SK-N-SH (cell line): Measurements from ENCODE around the gene NANS. TPM values are rescaled to one million over a fixed set of nuclear protein-coding genes. Genes with fewer than 3 reads are reported as not detected.

Source experiments
- CTCF ChIA-PET: fragments of 300-600, 350-600 bp; formaldehyde crosslinking; extraction: SDS; loops from one replicate; lab custom pipeline; 2021; lab: Yijun Ruan, JAX
- POLR2A ChIA-PET: fragments of 350-600 bp; sonication (Branson Sonifier 250); formaldehyde crosslinking; extraction: SDS; loops from one replicate; lab custom pipeline; 2020; ENCODE audit warnings: antibody characterized with exemption, inconsistent platforms; lab: Yijun Ruan, JAX
- DNase-seq: peaks from one replicate; pipeline ENCODE4 v3.0.0; 2012
- H2AFZ ChIP-seq: fragments of 200-600 bp; sonication (generic); 2 replicates; pipeline ENCODE4 v1.8.1; 2016; ENCODE audit warnings: antibody characterized with exemption, mild to moderate bottlenecking, low read depth
- H3F3A ChIP-seq: fragments of 200-600 bp; sonication (generic); replicated peaks from 2 replicates; pipeline ENCODE3; 2016; ENCODE audit warnings: antibody characterized with exemption, mild to moderate bottlenecking; ENCODE audit not compliant: insufficient read depth
- H3K27ac ChIP-seq, 2 experiments: fragments of 200-500 bp in 1 of 2; fragments of 200-600 bp in 1 of 2; sonication (Bioruptor generic) in 1 of 2; sonication (generic), shearing (Covaris generic) in 1 of 2; 2 replicates each; pipeline versions ENCODE4 v1.5.1 to v1.6.1; 2014 to 2016; ENCODE audit warnings: low read depth in 2 of 2, inconsistent platforms in 1 of 2, low read length in 1 of 2, mild to moderate bottlenecking in 1 of 2, mixed read lengths in 1 of 2
- H3K27me3 ChIP-seq: fragments of 200-600 bp; sonication (generic), shearing (Covaris generic); 2 replicates; pipeline ENCODE4 v1.6.1; 2016; ENCODE audit warnings: mixed run types; ENCODE audit not compliant: insufficient read depth
- H3K36me3 ChIP-seq, 2 experiments: fragments of 200-500 bp in 1 of 2; fragments of 200-600 bp in 1 of 2; sonication (Bioruptor generic) in 1 of 2; sonication (generic) in 1 of 2; replicated peaks in 1 of 2; 2 replicates each; pipeline versions ENCODE3 to v1.5.1; 2014 to 2016; ENCODE audit warnings: low read length in 1 of 2, mild to moderate bottlenecking in 1 of 2; ENCODE audit not compliant: insufficient read depth in 2 of 2, control insufficient read depth in 1 of 2
- H3K4me1 ChIP-seq, 2 experiments: fragments of 200-500 bp in 1 of 2; fragments of 200-600 bp in 1 of 2; sonication (Bioruptor generic) in 1 of 2; sonication (generic), shearing (Covaris generic) in 1 of 2; 2 replicates each; pipeline versions ENCODE4 v1.5.1 to v1.6.1; 2014 to 2016; ENCODE audit warnings: low read depth in 1 of 2, low read length in 1 of 2, mixed run types in 1 of 2; ENCODE audit not compliant: insufficient read depth in 2 of 2, control insufficient read depth in 1 of 2
- H3K4me2 ChIP-seq: fragments of 200-600 bp; sonication (generic), shearing (Covaris generic); 2 replicates; pipeline ENCODE4 v1.6.1; 2017; ENCODE audit warnings: mixed run types
- H3K4me3 ChIP-seq, 2 experiments: fragments of 200-500 bp in 1 of 2; fragments of 200-600 bp in 1 of 2; sonication (Bioruptor generic) in 1 of 2; sonication (generic), shearing (Covaris generic) in 1 of 2; 2 replicates each; pipeline versions ENCODE4 v1.5.1 to v1.8.1; 2014 to 2016; ENCODE audit warnings: low read depth in 2 of 2, inconsistent platforms in 1 of 2, low read length in 1 of 2, mild to moderate bottlenecking in 1 of 2, mixed read lengths in 1 of 2, moderate library complexity in 1 of 2
- H3K79me2 ChIP-seq: fragments of 200-600 bp; sonication (generic); 2 replicates; pipeline ENCODE4 v1.8.1; 2017; ENCODE audit warnings: mild to moderate bottlenecking; ENCODE audit not compliant: insufficient read depth
- H3K9ac ChIP-seq: fragments of 200-600 bp; sonication (generic); 2 replicates; pipeline ENCODE4 v1.6.1; 2017; ENCODE audit warnings: mixed run types
- H3K9me2 ChIP-seq: fragments of 200-600 bp; sonication (generic); 2 replicates; pipeline ENCODE4 v1.6.1; 2017; ENCODE audit warnings: mixed run types
- H3K9me3 ChIP-seq: fragments of 200-600 bp; sonication (generic); 2 replicates; pipeline ENCODE4 v1.6.1; 2017; ENCODE audit warnings: mixed run types, mild to moderate bottlenecking, moderate library complexity
- H4K20me1 ChIP-seq: fragments of 200-600 bp; sonication (generic); 2 replicates; pipeline ENCODE4 v1.6.1; 2017; ENCODE audit warnings: mild to moderate bottlenecking, mixed run types; ENCODE audit not compliant: insufficient read depth
- CHD2 ChIP-seq: fragments of 150-350 bp; IDR thresholded peaks from 2 replicates; pipeline ENCODE4 v1.6.1; 2018; ENCODE audit warnings: low read length; ENCODE audit not compliant: partially characterized antibody
- ELF1 ChIP-seq: IDR thresholded peaks from 2 replicates; pipeline ENCODE4 v1.4.0; 2012
- EZH2phosphoT487 ChIP-seq: fragments of 200-600 bp; sonication (generic); IDR thresholded peaks from 2 replicates; pipeline ENCODE4 v1.6.1; 2017; ENCODE audit warnings: low read depth, mixed run types, mild to moderate bottlenecking, antibody characterized with exemption, moderate library complexity, borderline replicate concordance
- FOSL2 ChIP-seq: IDR thresholded peaks from 2 replicates; pipeline ENCODE4 v1.4.0; 2012; ENCODE audit warnings: low read depth, mild to moderate bottlenecking, moderate library complexity, borderline replicate concordance
- FOXM1 ChIP-seq: IDR thresholded peaks from 2 replicates; pipeline ENCODE4 v1.4.0; 2012; ENCODE audit warnings: low read depth, mild to moderate bottlenecking
- GABPA ChIP-seq: IDR thresholded peaks from 2 replicates; pipeline ENCODE4 v1.4.0; 2012; ENCODE audit warnings: low read depth, mild to moderate bottlenecking
- JUND ChIP-seq: IDR thresholded peaks from 2 replicates; pipeline ENCODE4 v1.4.0; 2012
- MEF2A ChIP-seq: IDR thresholded peaks from 2 replicates; pipeline ENCODE4 v1.4.0; 2012; ENCODE audit warnings: low read depth, borderline replicate concordance
- NFIC ChIP-seq: IDR thresholded peaks from 2 replicates; pipeline ENCODE4 v1.4.0; 2012; ENCODE audit warnings: borderline replicate concordance
- NRF1 ChIP-seq: IDR thresholded peaks from 2 replicates; pipeline ENCODE4 v1.6.1; 2012; ENCODE audit warnings: low read depth, mild to moderate bottlenecking, low read length
- POLR2AphosphoS5 ChIP-seq: IDR thresholded peaks from 2 replicates; pipeline ENCODE4 v1.6.1; 2012; ENCODE audit warnings: low read depth, low read length
- RCOR1 ChIP-seq: fragments of 150-350 bp; IDR thresholded peaks from 2 replicates; pipeline ENCODE4 v1.6.1; 2017; ENCODE audit warnings: antibody characterized with exemption, low read length
- SIN3A ChIP-seq: IDR thresholded peaks from 2 replicates; pipeline ENCODE4 v1.6.1; 2012; ENCODE audit warnings: low read depth, mild to moderate bottlenecking, low read length, moderate library complexity, borderline replicate concordance
- TAF1 ChIP-seq: IDR thresholded peaks from 2 replicates; pipeline ENCODE4 v1.6.1; 2012; ENCODE audit warnings: low read depth, mild to moderate bottlenecking, low read length, moderate library complexity, borderline replicate concordance
- TEAD4 ChIP-seq: IDR thresholded peaks from 2 replicates; pipeline ENCODE4 v1.4.0; 2012; ENCODE audit warnings: mild to moderate bottlenecking, borderline replicate concordance; ENCODE audit not compliant: insufficient read depth
- YY1 ChIP-seq: IDR thresholded peaks from 2 replicates; pipeline ENCODE4 v1.4.0; 2012; ENCODE audit warnings: low read depth, mild to moderate bottlenecking
- WGBS: methylation state at CpG from one replicate; pipeline ENCODE4 v1.1.6; 2017; ENCODE audit warnings: low lambda C conversion rate; 5-methylcytosine and 5-hydroxymethylcytosine counted together
- polyA plus RNA-seq, 3 experiments: library from polyadenylated mRNA; depleted of rRNA; stranded (reverse); fragments of >200 nt; gene quantifications; 2 replicates each; pipeline ENCODE4 v1.2.3, GENCODE V29; 2012
- TF ChIP-seq, protein P1 (sequence below): IDR thresholded peaks from 2 replicates; pipeline ENCODE4 v1.4.0; 2012; ENCODE audit warnings: low read depth, borderline replicate concordance
- TF ChIP-seq, protein P2 (sequence below): fragments of 200-600 bp; sonication (generic); IDR thresholded peaks from 2 replicates; pipeline ENCODE4 v1.6.1; 2017; ENCODE audit warnings: antibody characterized with exemption, mild to moderate bottlenecking, moderate library complexity
- TF ChIP-seq, protein P3 (sequence below): fragments of 150-350 bp; IDR thresholded peaks from 2 replicates; pipeline ENCODE4 v1.6.1; 2016; ENCODE audit warnings: mild to moderate bottlenecking, low read depth, low read length
- TF ChIP-seq, protein P4 (sequence below): IDR thresholded peaks from 2 replicates; pipeline ENCODE4 v1.4.0; 2012; ENCODE audit warnings: low read depth, borderline replicate concordance

Gene NANS
- polyA plus RNA-seq, 1 of the 3 experiments (the other 2 are of a cell fraction), result 61.3 TPM

DNA sequence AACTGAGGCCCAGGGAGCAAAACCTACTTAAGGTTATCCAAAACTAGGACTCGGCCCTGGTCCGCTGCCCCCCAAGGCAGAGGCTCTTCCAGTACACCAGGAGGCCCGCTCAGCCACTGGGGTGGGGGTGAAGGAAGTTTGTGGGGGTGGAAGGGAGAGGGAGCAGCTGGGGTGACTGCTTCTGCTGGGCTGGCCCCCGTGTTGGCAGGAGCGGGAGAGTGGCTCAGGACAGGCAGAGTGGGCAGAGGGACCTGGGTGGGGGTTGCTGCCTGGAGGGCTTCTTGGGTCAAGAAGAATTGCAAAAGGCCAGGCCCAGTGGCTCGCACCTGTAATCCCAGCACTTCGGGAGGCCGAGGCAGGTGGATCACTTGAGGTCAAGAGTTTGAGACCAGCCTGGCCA, 70.7 kb downstream of the NANS start:
- no peaks in the 10 kb centered on the region for H3K79me2 ChIP-seq
- no peaks in the 10 kb centered on the region for H3F3A ChIP-seq
- DNase-seq, result no peak
- H3K9me2 ChIP-seq, result no peaks in the 10 kb centered on the region
- H3K4me1 ChIP-seq, result no peaks in the 10 kb centered on the region
- no peaks in the 10 kb centered on the region for H3K36me3 ChIP-seq
- CTCF ChIA-PET, result no interaction called here
- no peak overlapping the region for H3K9ac ChIP-seq
- H3K9me3 ChIP-seq, result no peaks in the 10 kb centered on the region
- TF ChIP-seq, protein P1, sequence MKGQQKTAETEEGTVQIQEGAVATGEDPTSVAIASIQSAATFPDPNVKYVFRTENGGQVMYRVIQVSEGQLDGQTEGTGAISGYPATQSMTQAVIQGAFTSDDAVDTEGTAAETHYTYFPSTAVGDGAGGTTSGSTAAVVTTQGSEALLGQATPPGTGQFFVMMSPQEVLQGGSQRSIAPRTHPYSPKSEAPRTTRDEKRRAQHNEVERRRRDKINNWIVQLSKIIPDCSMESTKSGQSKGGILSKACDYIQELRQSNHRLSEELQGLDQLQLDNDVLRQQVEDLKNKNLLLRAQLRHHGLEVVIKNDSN, result no peak
- TF ChIP-seq, protein P2, sequence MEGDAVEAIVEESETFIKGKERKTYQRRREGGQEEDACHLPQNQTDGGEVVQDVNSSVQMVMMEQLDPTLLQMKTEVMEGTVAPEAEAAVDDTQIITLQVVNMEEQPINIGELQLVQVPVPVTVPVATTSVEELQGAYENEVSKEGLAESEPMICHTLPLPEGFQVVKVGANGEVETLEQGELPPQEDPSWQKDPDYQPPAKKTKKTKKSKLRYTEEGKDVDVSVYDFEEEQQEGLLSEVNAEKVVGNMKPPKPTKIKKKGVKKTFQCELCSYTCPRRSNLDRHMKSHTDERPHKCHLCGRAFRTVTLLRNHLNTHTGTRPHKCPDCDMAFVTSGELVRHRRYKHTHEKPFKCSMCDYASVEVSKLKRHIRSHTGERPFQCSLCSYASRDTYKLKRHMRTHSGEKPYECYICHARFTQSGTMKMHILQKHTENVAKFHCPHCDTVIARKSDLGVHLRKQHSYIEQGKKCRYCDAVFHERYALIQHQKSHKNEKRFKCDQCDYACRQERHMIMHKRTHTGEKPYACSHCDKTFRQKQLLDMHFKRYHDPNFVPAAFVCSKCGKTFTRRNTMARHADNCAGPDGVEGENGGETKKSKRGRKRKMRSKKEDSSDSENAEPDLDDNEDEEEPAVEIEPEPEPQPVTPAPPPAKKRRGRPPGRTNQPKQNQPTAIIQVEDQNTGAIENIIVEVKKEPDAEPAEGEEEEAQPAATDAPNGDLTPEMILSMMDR, result no peak
- TF ChIP-seq EZH2phosphoT487 (no peak), FOSL2 (no peak), TAF1 (no peak), FOXM1 (no peak), MEF2A (no peak), POLR2AphosphoS5 (no peak), ELF1 (no peak), CHD2 (no peak), TEAD4 (no peak), NFIC (no peak), SIN3A (no peak), JUND (no peak), YY1 (no peak), RCOR1 (no peak), GABPA (no peak), NRF1 (no peak)
- TF ChIP-seq, protein P3, sequence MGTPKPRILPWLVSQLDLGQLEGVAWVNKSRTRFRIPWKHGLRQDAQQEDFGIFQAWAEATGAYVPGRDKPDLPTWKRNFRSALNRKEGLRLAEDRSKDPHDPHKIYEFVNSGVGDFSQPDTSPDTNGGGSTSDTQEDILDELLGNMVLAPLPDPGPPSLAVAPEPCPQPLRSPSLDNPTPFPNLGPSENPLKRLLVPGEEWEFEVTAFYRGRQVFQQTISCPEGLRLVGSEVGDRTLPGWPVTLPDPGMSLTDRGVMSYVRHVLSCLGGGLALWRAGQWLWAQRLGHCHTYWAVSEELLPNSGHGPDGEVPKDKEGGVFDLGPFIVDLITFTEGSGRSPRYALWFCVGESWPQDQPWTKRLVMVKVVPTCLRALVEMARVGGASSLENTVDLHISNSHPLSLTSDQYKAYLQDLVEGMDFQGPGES, result no peak
- TF ChIP-seq, protein P4, sequence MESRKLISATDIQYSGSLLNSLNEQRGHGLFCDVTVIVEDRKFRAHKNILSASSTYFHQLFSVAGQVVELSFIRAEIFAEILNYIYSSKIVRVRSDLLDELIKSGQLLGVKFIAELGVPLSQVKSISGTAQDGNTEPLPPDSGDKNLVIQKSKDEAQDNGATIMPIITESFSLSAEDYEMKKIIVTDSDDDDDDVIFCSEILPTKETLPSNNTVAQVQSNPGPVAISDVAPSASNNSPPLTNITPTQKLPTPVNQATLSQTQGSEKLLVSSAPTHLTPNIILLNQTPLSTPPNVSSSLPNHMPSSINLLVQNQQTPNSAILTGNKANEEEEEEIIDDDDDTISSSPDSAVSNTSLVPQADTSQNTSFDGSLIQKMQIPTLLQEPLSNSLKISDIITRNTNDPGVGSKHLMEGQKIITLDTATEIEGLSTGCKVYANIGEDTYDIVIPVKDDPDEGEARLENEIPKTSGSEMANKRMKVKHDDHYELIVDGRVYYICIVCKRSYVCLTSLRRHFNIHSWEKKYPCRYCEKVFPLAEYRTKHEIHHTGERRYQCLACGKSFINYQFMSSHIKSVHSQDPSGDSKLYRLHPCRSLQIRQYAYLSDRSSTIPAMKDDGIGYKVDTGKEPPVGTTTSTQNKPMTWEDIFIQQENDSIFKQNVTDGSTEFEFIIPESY, result no peak
- no peak overlapping the region for H3K27ac ChIP-seq
- H3K4me2 ChIP-seq, result no peak overlapping the region
- WGBS, result 91% methylated on average over 5 of the region's 8 CpGs
- H3K4me3 ChIP-seq, result no peak overlapping the region
- H2AFZ ChIP-seq, result no peak overlapping the region
- H3K27me3 ChIP-seq, result no peaks in the 10 kb centered on the region
- POLR2A ChIA-PET, result no interaction called here
- H4K20me1 ChIP-seq, result no peaks in the 10 kb centered on the region
